Upper lobe of left lung (tissue), 4 donors: ENCODE measurements around the gene ADAM19.

Source experiments
- POLR2A ChIP-seq, 4 donors: fragments of 450-650 bp; IDR thresholded peaks; one replicate each; pipeline ENCODE4 v1.5.1; 2016 to 2017; ENCODE audit warnings: antibody characterized with exemption in 4 of 4, mild to moderate bottlenecking in 2 of 4
- TF ChIP-seq, protein P1 (sequence below), 6 experiments: fragments of 450-650 bp in 4 of 6; fragments of 200-600 bp in 2 of 6; sonication (generic) in 2 of 6; IDR thresholded peaks; one replicate each; pipeline ENCODE4 v1.5.1; 2016 to 2019; ENCODE audit warnings: antibody characterized with exemption in 6 of 6

DNA sequence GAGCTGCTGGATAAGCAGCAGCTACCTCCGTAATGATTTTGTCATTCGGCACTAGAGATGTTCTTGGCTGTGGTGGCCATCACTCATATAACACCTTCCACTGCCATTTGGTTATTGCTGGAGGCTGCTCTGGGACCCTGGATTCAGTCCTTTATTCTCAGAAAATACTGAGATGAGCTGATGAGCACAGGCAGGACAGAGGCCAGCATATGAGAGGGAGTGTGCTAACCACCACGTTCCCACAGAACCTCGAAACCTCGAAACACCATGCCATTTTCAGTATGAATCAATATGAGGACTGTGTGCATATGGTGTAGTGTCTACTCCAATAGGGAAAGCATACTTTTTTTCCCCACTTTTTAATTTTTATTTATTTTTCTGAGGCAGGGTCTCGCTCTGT lies 56.6 kb downstream of the ADAM19 start:
- no peak for TF ChIP-seq POLR2A (IDR thresholded peaks at IDR 0.05)
- TF ChIP-seq, protein P1, sequence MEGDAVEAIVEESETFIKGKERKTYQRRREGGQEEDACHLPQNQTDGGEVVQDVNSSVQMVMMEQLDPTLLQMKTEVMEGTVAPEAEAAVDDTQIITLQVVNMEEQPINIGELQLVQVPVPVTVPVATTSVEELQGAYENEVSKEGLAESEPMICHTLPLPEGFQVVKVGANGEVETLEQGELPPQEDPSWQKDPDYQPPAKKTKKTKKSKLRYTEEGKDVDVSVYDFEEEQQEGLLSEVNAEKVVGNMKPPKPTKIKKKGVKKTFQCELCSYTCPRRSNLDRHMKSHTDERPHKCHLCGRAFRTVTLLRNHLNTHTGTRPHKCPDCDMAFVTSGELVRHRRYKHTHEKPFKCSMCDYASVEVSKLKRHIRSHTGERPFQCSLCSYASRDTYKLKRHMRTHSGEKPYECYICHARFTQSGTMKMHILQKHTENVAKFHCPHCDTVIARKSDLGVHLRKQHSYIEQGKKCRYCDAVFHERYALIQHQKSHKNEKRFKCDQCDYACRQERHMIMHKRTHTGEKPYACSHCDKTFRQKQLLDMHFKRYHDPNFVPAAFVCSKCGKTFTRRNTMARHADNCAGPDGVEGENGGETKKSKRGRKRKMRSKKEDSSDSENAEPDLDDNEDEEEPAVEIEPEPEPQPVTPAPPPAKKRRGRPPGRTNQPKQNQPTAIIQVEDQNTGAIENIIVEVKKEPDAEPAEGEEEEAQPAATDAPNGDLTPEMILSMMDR (IDR thresholded peaks at IDR 0.05) = no peak
